ENCODE measurements around the gene FBXO27.
"Not testable (repeated sequence)": the region's sequence is repeated elsewhere in the genome, so short reads cannot be mapped to it uniquely, and the experiment has no call there.

Gene FBXO27, protein sequence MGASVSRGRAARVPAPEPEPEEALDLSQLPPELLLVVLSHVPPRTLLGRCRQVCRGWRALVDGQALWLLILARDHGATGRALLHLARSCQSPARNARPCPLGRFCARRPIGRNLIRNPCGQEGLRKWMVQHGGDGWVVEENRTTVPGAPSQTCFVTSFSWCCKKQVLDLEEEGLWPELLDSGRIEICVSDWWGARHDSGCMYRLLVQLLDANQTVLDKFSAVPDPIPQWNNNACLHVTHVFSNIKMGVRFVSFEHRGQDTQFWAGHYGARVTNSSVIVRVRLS

GRCh38 chr19:39032063-39032918 is at the start of gene FBXO27:
Gene FBXO27 (minus strand): TSS chr19:39032549. CDS start chr19:39032227, 322 bp downstream.
- Histone ChIP-seq H3K36me3 (ENCODE audit: insufficient read depth, low read length) (peaks cover 4% of the 10 kb centered on the region; the same call in 1 of the 2 replicates), H3K9me3 (ENCODE audit: control insufficient read depth, insufficient read depth, low read length) (peaks cover 2% of the 10 kb centered on the region; the same call in 1 of the 2 replicates), H3K4me1 (ENCODE audit: insufficient read depth, low read length) (no peaks in the 10 kb centered on the region), H3K9ac (ENCODE audit: low read depth, low read length) (peak within 1 kb of the TSS; percentile 51)

DNA sequence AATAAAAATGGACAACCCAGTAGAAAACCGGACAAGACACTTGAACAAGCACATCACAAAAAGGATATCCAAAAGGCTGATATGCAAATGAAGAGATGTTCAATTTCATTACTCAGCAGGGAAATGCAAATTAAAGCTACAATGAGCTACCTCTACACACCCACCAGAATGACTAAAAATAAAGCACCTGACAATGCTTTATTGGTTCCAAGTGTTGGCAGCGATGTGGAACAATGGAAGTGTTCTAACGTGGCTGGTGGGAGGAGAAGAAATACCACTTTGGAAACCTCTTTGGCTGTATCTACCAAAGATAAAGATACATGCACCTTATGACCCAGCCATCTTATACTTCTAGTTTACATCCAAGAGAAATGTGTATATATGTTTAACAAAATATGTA is 48.1 kb upstream of the FBXO27 start:
- no peaks in the 10 kb centered on the region for H3K4me1 ChIP-seq (ENCODE audit: insufficient read depth, low read length)
- no peaks in the 10 kb centered on the region for H3K36me3 ChIP-seq (ENCODE audit: insufficient read depth, low read length)
- no peak overlapping the region for H3K9ac ChIP-seq (ENCODE audit: low read depth, low read length)
- no peaks in the 10 kb centered on the region for H3K9me3 ChIP-seq (ENCODE audit: control insufficient read depth, insufficient read depth, low read length)

- Histone ChIP-seq H3K36me3 (ENCODE audit: insufficient read depth, low read length) (no peaks in the 10 kb centered on the region), H3K4me1 (ENCODE audit: insufficient read depth, low read length) (peaks cover 5% of the 10 kb centered on the region; the same call in 1 of the 2 replicates), H3K9me3 (ENCODE audit: control insufficient read depth, insufficient read depth, low read length) (no peaks in the 10 kb centered on the region), H3K9ac (ENCODE audit: low read depth, low read length) (no peak overlapping the region)
These were observed 46.3 kb upstream of the FBXO27 start for GRCh38 chr19:39078436-39079200.

- Histone ChIP-seq H3K9me3 (ENCODE audit: control insufficient read depth, insufficient read depth, low read length) (no peaks in the 10 kb centered on the region), H3K9ac (ENCODE audit: low read depth, low read length) (no peak overlapping the region), H3K36me3 (ENCODE audit: insufficient read depth, low read length) (no peaks in the 10 kb centered on the region), H3K4me1 (ENCODE audit: insufficient read depth, low read length) (peaks cover 8% of the 10 kb centered on the region; the same call in 1 of the 2 replicates)
These were observed 45.0 kb upstream of the FBXO27 start for GRCh38 chr19:39077323-39077722.

DNA sequence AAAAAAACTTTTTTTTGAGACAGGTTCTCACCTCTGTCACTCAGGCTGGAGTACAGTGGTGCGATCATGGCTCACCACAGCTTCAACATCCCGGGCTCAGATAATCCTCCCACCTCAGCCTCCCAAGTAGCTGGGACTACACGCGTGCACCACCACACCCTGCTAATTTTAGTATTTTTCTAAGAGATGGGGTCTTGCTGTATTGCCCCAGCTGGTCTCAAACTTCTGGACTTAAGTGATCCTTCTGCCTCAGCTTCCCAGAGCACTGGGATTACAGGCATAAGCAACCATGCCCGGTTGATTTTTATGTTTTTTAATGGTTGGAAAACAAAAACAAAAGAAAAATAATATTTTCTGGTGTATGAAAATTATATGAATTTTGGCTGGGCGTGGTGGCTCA is 42.6 kb upstream of the FBXO27 start:
- Histone ChIP-seq H3K4me1 (ENCODE audit: insufficient read depth, low read length) (peaks cover 8% of the 10 kb centered on the region; the same call in 1 of the 2 replicates), H3K36me3 (ENCODE audit: insufficient read depth, low read length) (no peaks in the 10 kb centered on the region), H3K9ac (ENCODE audit: low read depth, low read length) (no peak overlapping the region), H3K9me3 (ENCODE audit: control insufficient read depth, insufficient read depth, low read length) (no peaks in the 10 kb centered on the region)

DNA sequence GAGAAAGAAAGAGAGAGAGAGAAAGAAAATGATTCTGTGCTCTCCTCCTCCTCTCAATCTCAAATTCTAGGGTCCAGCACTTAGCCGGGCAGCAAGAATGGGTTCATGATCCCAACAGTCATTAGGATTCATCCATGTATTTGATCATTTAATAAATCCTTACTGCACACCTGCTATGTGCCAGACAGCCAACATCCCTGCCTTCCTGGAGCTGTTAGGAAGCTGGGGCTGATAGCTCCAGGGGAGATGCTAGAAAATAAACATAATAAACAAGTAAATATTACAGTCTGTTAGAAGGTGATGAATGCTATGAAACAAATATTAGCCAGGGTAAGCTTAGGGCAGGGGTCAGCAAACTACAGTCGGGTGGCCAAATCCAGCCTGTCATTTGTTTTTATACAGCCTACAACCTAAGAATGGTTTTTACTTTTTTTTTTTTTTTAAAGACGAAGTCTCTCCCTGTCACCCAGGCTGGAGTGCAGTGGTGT is 41.9 kb upstream of the FBXO27 start:
- Histone ChIP-seq H3K9ac (ENCODE audit: low read depth, low read length) (no peak overlapping the region), H3K4me1 (ENCODE audit: insufficient read depth, low read length) (peaks cover 8% of the 10 kb centered on the region; the same call in 1 of the 2 replicates), H3K36me3 (ENCODE audit: insufficient read depth, low read length) (no peaks in the 10 kb centered on the region)

GRCh38 chr19:39070888-39071287 is 38.5 kb upstream of the FBXO27 start:
- no peak overlapping the region for H3K9ac ChIP-seq (ENCODE audit: low read depth, low read length)
- H3K9me3 ChIP-seq (ENCODE audit: control insufficient read depth, insufficient read depth, low read length), result no peaks in the 10 kb centered on the region
- H3K4me1 ChIP-seq (ENCODE audit: insufficient read depth, low read length), result peaks cover 8% of the 10 kb centered on the region; the same call in 1 of the 2 replicates
- no peaks in the 10 kb centered on the region for H3K36me3 ChIP-seq (ENCODE audit: insufficient read depth, low read length)

More for the DNA sequence above, 41.9 kb upstream of the FBXO27 start:
- H3K9me3 ChIP-seq (ENCODE audit: control insufficient read depth, insufficient read depth, low read length), result no peaks in the 10 kb centered on the region

DNA sequence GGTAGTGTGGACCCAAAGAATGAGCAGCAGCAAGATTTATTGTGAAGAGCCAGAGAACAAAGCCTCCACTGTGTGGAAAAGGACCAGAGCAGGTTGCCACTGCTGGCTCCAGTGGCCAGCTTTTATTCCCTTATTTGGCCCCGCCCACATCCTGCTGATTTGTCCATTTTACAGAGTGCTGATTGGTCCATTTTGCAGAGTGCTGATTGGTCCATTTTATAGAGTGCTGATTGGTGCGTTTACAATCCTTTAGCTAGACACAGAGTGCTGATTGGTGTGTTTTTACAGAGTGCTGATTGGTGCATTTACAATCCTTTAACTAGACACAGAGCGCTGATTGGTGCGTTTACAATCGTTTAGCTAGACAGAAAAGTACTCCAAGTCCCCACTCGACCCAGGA is 35.9 kb upstream of the FBXO27 start:
- not testable (repeated sequence) for H3K36me3 ChIP-seq (ENCODE audit: insufficient read depth, low read length); H3K9me3 ChIP-seq (ENCODE audit: control insufficient read depth, insufficient read depth, low read length); H3K9ac ChIP-seq (ENCODE audit: low read depth, low read length); H3K4me1 ChIP-seq (ENCODE audit: insufficient read depth, low read length)

- no peaks in the 10 kb centered on the region for H3K4me1 ChIP-seq (ENCODE audit: insufficient read depth, low read length)
These were observed 34.8 kb upstream of the FBXO27 start for GRCh38 chr19:39067104-39067503.

DNA sequence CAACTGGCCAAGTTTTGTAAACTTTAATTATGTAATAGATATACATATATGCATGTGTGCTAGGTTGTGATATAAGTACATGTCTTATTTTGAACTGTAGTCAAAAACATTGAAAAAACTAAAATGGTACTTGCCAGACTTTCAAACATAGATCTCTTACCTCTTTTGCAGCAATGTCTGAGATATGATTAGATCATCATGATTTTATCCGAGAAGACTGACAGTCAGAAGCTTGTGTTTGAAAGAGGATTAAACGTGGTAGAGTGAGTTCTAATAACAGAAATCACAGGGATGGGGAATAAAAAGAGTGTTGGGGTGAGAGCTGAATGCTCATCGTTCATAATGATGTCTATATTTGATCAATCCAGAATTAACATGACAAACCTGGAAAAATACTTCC is 33.6 kb upstream of the FBXO27 start:
- Histone ChIP-seq H3K9me3 (ENCODE audit: control insufficient read depth, insufficient read depth, low read length) (no peaks in the 10 kb centered on the region), H3K9ac (ENCODE audit: low read depth, low read length) (no peak overlapping the region), H3K36me3 (ENCODE audit: insufficient read depth, low read length) (no peaks in the 10 kb centered on the region)

More at GRCh38 chr19:39067104-39067503, 34.8 kb upstream of the FBXO27 start:
- H3K9me3 ChIP-seq (ENCODE audit: control insufficient read depth, insufficient read depth, low read length), result no peaks in the 10 kb centered on the region
- H3K9ac ChIP-seq (ENCODE audit: low read depth, low read length), result no peak overlapping the region
- H3K36me3 ChIP-seq (ENCODE audit: insufficient read depth, low read length), result no peaks in the 10 kb centered on the region

DNA sequence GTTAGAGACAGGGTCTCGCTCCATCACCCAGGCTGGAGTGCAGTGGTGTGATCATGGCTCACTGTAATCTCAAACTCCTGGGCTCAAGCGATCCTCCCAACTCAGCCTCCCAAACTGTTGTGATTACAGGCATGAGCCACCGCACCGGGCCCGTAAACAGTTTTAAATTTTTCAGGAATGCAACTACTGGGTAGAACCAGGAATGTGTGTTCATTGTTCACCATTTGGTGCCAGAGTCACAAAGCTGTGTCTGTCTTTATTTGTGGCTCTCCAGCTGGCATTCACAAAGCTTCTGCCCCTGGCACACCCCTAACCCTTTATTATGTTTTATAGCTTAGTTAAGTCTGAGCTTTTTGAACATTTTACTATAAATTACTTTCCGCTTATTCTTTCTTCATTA is 32.1 kb upstream of the FBXO27 start:
- no peaks in the 10 kb centered on the region for H3K36me3 ChIP-seq (ENCODE audit: insufficient read depth, low read length)
- H3K4me1 ChIP-seq (ENCODE audit: insufficient read depth, low read length), result no peaks in the 10 kb centered on the region
- no peak overlapping the region for H3K9ac ChIP-seq (ENCODE audit: low read depth, low read length)
- H3K9me3 ChIP-seq (ENCODE audit: control insufficient read depth, insufficient read depth, low read length), result no peaks in the 10 kb centered on the region

More for the DNA sequence above, 33.6 kb upstream of the FBXO27 start:
- H3K4me1 ChIP-seq (ENCODE audit: insufficient read depth, low read length), result no peaks in the 10 kb centered on the region

DNA sequence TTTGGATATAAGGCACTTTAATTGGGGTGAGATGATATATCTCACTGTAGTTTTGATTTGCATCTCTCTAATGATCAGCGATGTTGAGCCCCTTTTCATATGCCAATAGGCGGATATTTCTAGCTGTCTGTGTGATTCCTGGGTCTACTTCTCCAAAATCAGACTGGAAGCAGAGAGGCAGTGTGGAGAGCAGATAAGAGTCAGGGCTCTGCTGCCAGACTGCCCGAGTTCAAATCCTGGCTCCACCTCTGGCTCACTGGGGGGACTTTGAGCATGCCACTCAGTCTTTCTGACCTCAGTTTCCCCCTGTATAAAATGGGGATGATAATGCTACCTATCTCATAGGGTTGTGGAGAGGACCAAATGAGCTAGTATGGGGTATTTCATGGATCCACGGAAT is 27.8 kb upstream of the FBXO27 start:
- Histone ChIP-seq H3K9me3 (ENCODE audit: control insufficient read depth, insufficient read depth, low read length) (no peaks in the 10 kb centered on the region), H3K4me1 (ENCODE audit: insufficient read depth, low read length) (no peaks in the 10 kb centered on the region), H3K36me3 (ENCODE audit: insufficient read depth, low read length) (no peaks in the 10 kb centered on the region), H3K9ac (ENCODE audit: low read depth, low read length) (no peak overlapping the region)

DNA sequence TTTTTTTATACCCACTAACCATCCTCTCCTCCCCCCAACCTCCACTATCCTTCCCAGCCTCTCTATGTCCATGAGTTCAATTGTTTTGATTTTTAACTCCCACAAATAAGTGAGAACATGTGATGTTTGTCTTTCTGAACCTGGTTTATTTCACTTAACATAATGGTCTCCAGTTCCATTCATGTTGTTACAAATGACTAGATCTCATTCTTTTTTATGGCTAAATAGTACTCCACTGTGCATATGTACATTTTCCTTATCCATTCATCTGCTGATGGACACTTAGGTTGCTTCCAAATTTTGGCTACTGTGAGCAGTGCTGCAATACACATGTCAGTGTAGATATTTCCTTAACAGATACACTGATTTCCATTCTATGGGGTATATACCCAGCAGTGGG is 27.0 kb upstream of the FBXO27 start:
- no peak overlapping the region for H3K9ac ChIP-seq (ENCODE audit: low read depth, low read length)
- H3K4me1 ChIP-seq (ENCODE audit: insufficient read depth, low read length), result no peaks in the 10 kb centered on the region
- no peaks in the 10 kb centered on the region for H3K9me3 ChIP-seq (ENCODE audit: control insufficient read depth, insufficient read depth, low read length)
- no peaks in the 10 kb centered on the region for H3K36me3 ChIP-seq (ENCODE audit: insufficient read depth, low read length)

DNA sequence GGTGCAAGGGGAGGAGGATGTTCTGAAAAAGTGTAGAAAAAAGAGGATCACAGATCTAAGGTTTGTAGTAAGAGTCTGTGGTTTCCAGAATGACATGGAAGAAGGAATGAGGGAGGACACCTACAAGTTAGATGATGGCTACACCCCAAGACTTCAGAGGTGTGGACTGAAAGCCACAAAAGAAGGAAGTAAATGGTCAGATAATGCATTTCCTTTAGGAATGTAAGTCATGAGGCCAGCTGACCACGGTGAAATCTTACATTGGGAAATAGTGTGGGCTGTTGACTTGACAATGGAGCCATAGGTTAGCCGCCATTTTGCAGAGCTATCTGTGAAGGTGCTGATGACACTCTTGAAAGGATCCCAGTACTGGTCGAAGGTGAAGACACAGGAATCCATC is 25.3 kb upstream of the FBXO27 start:
- H3K9me3 ChIP-seq (ENCODE audit: control insufficient read depth, insufficient read depth, low read length), result no peaks in the 10 kb centered on the region
- H3K9ac ChIP-seq (ENCODE audit: low read depth, low read length), result no peak overlapping the region
- H3K4me1 ChIP-seq (ENCODE audit: insufficient read depth, low read length), result no peaks in the 10 kb centered on the region
- H3K36me3 ChIP-seq (ENCODE audit: insufficient read depth, low read length), result no peaks in the 10 kb centered on the region

Data from ES-I3 (cell line).